Osteoblast (primary cell): ENCODE measurements around the gene ZNF654. TPM values are rescaled to one million over a fixed set of nuclear protein-coding genes. Genes with fewer than 3 reads are reported as not detected.
"Not testable (repeated sequence)": the region's sequence is repeated elsewhere in the genome, so short reads cannot be mapped to it uniquely, and the experiment has no call there.

Experiments
- DNase-seq: peaks from one replicate; pipeline ENCODE4 v3.0.0; 2011; ENCODE audit warnings: low spot score, mixed read lengths; ENCODE audit not compliant: insufficient read length; ENCODE audit errors: missing footprints
- H2AFZ ChIP-seq: 2 replicates; pipeline ENCODE4 v1.6.0; 2011; ENCODE audit warnings: mild to moderate bottlenecking, low read length
- H3K27ac ChIP-seq: 2 replicates; pipeline ENCODE4 v1.5.1; 2011; ENCODE audit warnings: mild to moderate bottlenecking, low read depth, low read length, moderate library complexity
- H3K27me3 ChIP-seq: 2 replicates; pipeline ENCODE4 v1.6.0; 2012; ENCODE audit warnings: mild to moderate bottlenecking, control low read depth, inconsistent platforms, low read length, moderate library complexity; ENCODE audit not compliant: insufficient read depth
- H3K36me3 ChIP-seq: 2 replicates; pipeline ENCODE4 v1.5.1; 2011; ENCODE audit warnings: mild to moderate bottlenecking, low read length, control low read depth, moderate library complexity; ENCODE audit not compliant: insufficient read depth
- H3K4me1 ChIP-seq: 2 replicates; pipeline ENCODE4 v1.5.1; 2011; ENCODE audit warnings: mild to moderate bottlenecking, low read length, control low read depth, moderate library complexity; ENCODE audit not compliant: insufficient read depth
- H3K4me2 ChIP-seq: 2 replicates; pipeline ENCODE4 v1.6.0; 2011; ENCODE audit warnings: mild to moderate bottlenecking, low read length; ENCODE audit not compliant: insufficient read depth
- H3K4me3 ChIP-seq: fragments of 200-600 bp; sonication (generic); 3 replicates; pipeline ENCODE4 v1.5.1; 2012; ENCODE audit warnings: mild to moderate bottlenecking, low read length, inconsistent platforms; ENCODE audit not compliant: insufficient read depth
- H3K79me2 ChIP-seq: 2 replicates; pipeline ENCODE4 v1.6.0; 2012; ENCODE audit warnings: mild to moderate bottlenecking, low read length, control low read depth, inconsistent platforms; ENCODE audit not compliant: insufficient read depth
- H3K9me3 ChIP-seq: 2 replicates; pipeline ENCODE4 v1.5.1; 2011; ENCODE audit warnings: low read depth, low read length, control low read depth
- H4K20me1 ChIP-seq: 2 replicates; pipeline ENCODE4 v1.6.0; 2012; ENCODE audit warnings: mild to moderate bottlenecking, low read length, control low read depth; ENCODE audit not compliant: insufficient read depth
- CTCF ChIP-seq: IDR thresholded peaks from 2 replicates; pipeline ENCODE4 v1.5.1; 2011; ENCODE audit warnings: mild to moderate bottlenecking, low read depth, low read length, moderate library complexity; ENCODE audit errors: extremely low read depth
- total RNA-seq: library from RNA; depleted of rRNA; stranded (reverse); fragments of >200 nt; gene quantifications from 2 replicates; pipeline ENCODE4 v1.2.3, GENCODE V29; 2012

The ZNF654 gene
- total RNA-seq, 1 donor = 23.2 TPM

DNA sequence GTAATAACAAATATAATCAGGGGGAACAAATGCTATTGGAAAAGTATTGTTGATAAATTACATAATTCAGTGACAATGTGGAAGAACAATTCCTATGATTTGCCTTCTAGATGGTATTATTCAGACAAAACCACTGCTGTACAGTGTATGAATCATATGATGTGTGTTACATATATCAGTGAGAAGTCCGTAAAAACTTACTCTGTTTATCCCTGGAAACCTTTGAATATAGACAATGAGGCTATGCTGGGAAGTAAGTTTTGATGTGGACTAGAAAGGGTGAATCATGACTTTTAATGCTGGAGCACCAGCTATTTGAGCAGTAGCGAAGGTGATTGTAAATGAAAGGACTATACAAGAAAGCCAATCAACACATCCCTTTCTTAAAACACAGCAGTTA, 108.6 kb downstream of the ZNF654 start:
- Histone ChIP-seq H2AFZ (no peak overlapping the region), H3K4me3 (no peak overlapping the region), H3K27me3 (no peaks in the 10 kb centered on the region), H3K9me3 (no peaks in the 10 kb centered on the region), H3K4me1 (no peaks in the 10 kb centered on the region), H4K20me1 (no peaks in the 10 kb centered on the region), H3K36me3 (no peaks in the 10 kb centered on the region), H3K4me2 (no peak overlapping the region), H3K79me2 (peaks cover 4% of the 10 kb centered on the region), H3K27ac (no peak overlapping the region)
- DNase-seq = no peak
- TF ChIP-seq CTCF = no peak

DNA sequence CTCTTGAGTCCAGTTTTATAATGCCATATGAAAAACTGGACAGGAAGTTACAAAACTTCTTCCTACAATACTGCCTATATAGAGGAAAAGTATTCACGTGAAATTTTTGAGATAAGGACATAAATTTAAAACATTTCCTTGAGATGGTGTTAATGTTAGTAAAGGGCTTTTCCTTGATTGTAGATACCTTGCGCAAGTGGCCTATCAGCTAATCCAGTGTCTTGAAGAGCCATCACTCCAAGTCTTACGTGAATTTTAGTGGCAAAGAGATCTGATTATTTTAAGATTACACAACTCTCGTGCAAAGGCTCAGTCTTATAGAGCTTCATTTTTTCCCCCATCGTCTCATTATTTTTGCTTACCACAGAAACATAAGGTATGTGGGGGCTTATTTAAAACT, 109.1 kb downstream of the ZNF654 start:
- no peak overlapping the region for H3K4me2 ChIP-seq
- no peak for TF ChIP-seq CTCF

DNA sequence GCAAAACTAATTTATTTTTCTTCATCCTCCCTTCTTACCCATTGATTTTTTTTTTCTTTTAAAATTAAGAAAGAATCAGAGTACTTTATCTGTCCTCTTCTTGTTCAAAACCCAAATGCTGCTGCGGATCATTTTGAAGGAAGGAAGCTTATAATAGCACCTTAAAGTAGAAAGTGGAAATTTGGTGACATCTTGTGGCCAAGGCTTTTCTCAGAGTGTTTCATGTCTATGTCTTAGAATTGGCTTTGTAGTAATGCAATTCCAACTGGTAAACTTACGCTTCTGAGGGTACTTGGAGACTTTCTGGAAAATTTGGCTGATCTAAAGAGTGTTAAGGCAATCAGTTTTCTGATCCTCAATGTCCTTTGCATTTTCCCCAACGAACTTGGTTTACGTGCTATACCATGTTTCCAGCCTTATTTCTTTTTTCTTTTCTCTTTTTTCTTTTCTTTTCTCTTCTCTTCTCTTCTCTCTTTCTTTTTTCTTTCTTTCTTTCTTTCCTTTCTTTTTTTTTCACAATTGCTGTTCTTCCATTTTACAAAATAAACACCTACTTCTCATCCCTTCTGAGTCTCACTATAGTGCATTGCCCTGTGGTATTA, 121.4 kb downstream of the ZNF654 start:
- Histone ChIP-seq H3K9me3 (no peaks in the 10 kb centered on the region), H4K20me1 (no peaks in the 10 kb centered on the region), H3K27me3 (no peaks in the 10 kb centered on the region), H3K27ac (no peak overlapping the region), H3K4me2 (no peak overlapping the region), H3K36me3 (no peaks in the 10 kb centered on the region), H3K4me1 (no peaks in the 10 kb centered on the region), H3K4me3 (no peak overlapping the region), H3K79me2 (no peaks in the 10 kb centered on the region), H2AFZ (no peak overlapping the region)
- peak; percentile 59 for TF ChIP-seq CTCF
- peak; percentile 32 for DNase-seq

More for the DNA sequence above, 109.1 kb downstream of the ZNF654 start:
- Histone ChIP-seq H3K4me1 (no peaks in the 10 kb centered on the region), H3K27me3 (no peaks in the 10 kb centered on the region), H3K27ac (no peak overlapping the region), H2AFZ (no peak overlapping the region), H3K9me3 (no peaks in the 10 kb centered on the region), H3K4me3 (no peak overlapping the region), H3K36me3 (no peaks in the 10 kb centered on the region), H3K79me2 (peaks cover under 1% of the 10 kb centered on the region), H4K20me1 (no peaks in the 10 kb centered on the region)
- no peak for DNase-seq

DNA sequence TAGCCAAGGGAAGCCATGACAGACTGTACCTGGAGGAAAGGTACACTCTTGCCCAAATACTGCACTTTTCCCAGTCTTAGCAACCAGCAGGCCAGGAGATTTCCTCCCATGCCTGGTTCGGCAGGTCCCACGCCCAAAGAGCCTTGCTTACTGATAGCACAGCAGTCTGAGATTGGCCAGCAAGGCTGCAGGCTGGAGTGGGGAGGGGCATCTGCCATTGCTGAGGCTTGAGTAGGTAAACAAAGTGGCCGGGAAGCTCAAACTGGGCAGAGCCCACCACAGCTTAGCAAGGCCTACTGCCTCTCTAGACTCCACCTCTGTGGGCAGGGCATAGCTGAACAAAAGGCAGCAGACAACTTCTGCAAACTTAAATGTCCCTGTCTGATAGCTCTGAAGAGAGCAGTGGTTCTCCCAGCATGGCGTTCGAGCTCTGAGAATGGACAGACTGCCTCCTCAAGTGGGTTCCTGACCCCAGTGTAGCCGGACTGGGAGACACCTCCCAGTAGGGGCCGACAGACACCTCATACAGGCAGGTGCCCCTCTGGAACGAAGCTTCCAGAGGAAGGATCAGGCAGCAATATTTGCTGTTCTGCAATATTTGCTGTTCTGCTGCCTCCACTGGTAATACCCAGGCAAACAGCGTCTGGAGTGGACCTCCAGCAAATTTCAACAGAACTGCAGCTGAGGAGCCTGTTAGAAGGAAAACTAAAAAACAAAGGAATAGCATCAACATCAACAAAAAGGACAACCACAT, 123.3 kb downstream of the ZNF654 start:
- H3K27me3 ChIP-seq, H3K9me3 ChIP-seq, H3K4me2 ChIP-seq, H3K36me3 ChIP-seq, H3K27ac ChIP-seq, H3K79me2 ChIP-seq, H2AFZ ChIP-seq, DNase-seq, H3K4me1 ChIP-seq, H4K20me1 ChIP-seq, H3K4me3 ChIP-seq: not testable (repeated sequence)
